Esophagus muscularis mucosa (tissue), 3 donors: ENCODE data around the gene CDCA5.

ENCODE experiments used
- POLR2A ChIP-seq: fragments of 450-650 bp; IDR thresholded peaks from one replicate; pipeline ENCODE4 v1.6.1; 2017; ENCODE audit warnings: antibody characterized with exemption, moderate library complexity, mild to moderate bottlenecking, low read depth
- TF ChIP-seq, protein P1 (sequence below), 3 experiments: fragments of 200-600 bp in 2 of 3; fragments of 450-650 bp in 1 of 3; sonication (generic) in 2 of 3; IDR thresholded peaks; one replicate each; pipeline ENCODE4 v1.5.1; 2017 to 2019; ENCODE audit warnings: antibody characterized with exemption in 3 of 3, mild to moderate bottlenecking in 2 of 3, moderate library complexity in 1 of 3

- no peak for TF ChIP-seq POLR2A
- TF ChIP-seq, protein P1, sequence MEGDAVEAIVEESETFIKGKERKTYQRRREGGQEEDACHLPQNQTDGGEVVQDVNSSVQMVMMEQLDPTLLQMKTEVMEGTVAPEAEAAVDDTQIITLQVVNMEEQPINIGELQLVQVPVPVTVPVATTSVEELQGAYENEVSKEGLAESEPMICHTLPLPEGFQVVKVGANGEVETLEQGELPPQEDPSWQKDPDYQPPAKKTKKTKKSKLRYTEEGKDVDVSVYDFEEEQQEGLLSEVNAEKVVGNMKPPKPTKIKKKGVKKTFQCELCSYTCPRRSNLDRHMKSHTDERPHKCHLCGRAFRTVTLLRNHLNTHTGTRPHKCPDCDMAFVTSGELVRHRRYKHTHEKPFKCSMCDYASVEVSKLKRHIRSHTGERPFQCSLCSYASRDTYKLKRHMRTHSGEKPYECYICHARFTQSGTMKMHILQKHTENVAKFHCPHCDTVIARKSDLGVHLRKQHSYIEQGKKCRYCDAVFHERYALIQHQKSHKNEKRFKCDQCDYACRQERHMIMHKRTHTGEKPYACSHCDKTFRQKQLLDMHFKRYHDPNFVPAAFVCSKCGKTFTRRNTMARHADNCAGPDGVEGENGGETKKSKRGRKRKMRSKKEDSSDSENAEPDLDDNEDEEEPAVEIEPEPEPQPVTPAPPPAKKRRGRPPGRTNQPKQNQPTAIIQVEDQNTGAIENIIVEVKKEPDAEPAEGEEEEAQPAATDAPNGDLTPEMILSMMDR (IDR thresholded peaks at IDR 0.05): no peak
These were observed 35.8 kb upstream of the CDCA5 start for GRCh38 chr11:65119670-65119995.
